SIG-M5 (cell line): ENCODE results near the gene GUSB.
"Not testable (repeated sequence)": the region's sequence is repeated elsewhere in the genome, so short reads cannot be mapped to it uniquely, and the experiment has no call there.

Experiments
- DNase-seq: peaks from one replicate; lab custom pipeline; 2025; lab: John Stamatoyannopoulos, UW

Gene GUSB

DNA sequence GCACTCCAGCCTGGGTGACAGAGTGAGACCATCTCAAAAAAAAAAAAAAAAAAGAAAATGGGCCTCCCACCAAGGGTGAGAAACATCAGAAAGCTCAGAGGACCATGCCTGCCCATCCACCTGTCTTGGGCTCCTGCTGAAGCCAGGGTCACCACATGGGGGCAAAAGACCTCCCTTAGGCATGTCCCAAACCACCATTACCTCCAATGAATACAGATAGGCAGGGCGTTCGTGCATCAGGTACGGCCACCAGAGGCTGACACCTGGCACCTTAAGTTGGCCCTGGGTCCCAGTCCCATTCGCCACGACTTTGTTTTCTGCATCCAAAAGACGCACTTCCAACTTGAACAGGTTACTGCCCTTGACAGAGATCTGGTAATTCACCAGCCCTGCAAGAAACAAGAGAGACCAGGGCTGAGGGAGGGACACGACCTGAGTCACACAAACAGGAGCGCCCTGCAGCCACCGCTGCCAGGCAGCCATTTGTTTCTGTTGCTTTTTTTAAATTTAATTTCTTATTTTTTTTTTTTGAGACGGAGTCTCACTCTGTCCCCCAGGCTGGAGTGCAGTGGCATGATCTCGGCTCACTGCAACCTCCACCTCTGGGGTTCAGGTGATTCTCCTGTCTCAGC is 6.1 kb downstream of the GUSB start:
- no peak for DNase-seq

DNA sequence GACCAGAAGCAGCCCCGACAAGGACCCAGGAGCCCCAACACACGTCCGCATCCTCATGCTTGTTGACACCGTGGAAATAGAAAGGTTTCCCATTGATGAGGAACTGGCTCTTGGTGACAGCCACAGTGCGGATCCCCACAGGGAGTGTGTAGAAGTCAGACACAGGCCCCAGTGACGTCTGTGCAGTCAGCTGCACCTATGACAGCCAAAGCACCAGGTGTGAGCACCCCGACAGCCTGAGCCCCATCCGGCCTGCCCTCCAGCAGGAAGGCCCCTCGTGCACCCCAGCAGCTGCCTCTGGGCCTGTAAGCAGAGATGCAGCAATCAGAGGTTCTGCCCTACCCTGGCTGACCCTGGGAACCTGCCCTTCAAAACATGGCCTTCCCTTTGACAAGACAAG is 7.1 kb downstream of the GUSB start:
- no peak for DNase-seq

DNA sequence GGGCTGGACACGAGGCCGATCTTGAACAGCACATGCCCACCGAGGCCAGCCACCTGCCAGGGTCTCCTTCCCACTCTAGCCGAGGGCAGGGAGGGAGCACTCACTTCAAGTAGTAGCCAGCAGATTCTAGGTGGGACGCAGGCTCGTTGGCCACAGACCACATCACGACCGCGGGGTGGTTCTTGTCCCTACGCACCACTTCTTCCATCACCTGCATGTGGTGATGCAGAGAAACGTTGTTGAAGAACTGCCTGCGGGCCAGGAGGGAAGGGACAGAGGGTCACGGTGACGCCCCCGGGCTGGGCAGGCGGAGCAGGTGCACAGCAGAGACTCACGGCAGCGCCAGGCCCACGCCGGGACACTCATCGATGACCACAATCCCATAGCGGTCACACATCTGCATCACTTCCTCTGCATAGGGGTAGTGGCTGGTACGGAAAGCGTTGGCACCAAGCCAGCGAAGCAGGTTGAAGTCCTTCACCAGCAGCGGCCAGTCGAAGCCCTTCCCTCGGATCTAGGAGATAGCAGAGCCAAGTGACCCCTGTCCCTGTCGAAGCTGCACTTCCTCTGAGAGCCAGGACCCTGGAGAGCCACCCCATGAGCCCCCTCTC is 7.7 kb downstream of the GUSB start:
- no peak for DNase-seq

DNA sequence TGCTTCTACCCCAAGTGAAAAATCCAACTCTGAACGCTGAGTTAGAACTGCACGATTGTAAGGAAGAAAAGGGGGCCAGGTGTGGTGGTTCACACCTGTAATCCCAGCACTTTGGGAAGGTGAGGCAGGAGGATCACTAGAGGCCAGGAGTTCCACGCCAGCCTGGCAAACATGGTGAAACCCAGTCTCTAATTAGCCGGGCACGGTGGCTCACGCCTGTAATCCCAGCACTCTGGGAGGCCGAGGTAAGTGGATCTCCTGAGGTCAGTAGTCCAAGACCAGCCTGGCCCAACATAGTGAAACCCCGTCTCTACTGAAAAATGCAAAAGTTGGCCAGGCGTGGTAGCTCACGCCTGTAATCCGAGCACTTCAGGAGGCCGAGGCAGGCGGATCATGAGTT is 9.0 kb downstream of the GUSB start:
- DNase-seq: no peak

DNA sequence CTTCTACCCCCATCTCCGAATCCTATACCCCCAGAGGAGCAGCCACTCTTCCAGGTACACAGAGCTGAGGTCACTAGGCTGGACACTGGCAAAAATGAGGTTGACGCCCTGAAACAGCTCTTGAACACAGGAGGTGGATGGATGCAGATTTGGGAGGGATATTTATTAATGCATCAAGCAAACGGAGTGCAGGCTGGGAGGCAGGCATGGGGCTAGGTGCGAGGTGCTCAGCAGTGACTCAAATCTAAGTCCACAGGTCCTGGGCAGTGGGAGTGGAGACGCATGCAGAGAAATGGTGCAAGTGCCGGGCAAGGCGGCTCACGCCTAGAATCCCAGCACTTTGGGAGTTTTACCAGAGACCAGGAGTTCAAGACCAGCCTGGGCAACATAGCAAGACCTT is 11.0 kb downstream of the GUSB start:
- no peak for DNase-seq

DNA sequence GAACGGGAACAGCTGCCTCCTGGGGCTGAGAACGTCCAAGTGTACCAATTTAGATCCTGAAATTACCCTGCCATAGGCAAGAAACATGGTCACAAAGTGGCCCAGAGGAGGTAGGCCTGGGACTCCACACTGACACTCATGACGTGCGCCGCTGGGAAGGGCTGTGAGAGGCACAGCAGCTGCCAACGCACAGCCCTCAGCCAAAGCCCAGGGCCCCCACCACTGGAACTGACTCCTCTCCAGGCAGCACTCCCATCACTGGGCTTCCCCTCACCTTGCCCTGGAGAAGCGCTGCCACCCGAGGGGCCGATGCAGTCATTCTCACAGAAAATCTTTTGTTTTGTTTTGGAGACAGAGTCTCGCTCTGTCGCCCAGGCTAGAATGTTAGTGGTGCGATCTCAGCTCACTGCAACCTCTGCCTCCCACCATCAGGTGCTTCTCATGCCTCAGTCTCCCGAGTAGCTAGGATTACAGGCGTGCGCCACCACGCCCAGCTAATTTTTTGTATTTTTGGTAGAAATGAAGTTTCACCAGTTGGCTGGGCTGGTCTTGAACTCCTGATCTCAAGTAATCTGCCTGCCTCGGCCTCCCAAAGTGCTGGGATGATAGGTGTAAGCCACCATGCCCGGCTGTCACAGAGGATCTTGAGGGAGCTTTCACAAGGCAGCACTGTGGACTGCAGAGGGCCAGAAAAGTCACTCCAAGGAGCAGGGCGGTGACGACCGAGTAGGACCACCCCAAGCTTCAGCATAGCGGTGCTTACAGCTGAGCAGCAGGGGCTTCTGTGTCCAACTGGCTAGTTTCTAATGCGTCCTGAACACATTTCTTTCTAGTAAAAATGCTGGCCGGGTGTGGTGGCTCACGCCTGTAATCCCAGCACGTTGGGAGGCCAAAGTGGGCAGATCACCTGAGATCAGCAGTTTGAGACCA is 13.5 kb downstream of the GUSB start:
- no peak for DNase-seq

DNA sequence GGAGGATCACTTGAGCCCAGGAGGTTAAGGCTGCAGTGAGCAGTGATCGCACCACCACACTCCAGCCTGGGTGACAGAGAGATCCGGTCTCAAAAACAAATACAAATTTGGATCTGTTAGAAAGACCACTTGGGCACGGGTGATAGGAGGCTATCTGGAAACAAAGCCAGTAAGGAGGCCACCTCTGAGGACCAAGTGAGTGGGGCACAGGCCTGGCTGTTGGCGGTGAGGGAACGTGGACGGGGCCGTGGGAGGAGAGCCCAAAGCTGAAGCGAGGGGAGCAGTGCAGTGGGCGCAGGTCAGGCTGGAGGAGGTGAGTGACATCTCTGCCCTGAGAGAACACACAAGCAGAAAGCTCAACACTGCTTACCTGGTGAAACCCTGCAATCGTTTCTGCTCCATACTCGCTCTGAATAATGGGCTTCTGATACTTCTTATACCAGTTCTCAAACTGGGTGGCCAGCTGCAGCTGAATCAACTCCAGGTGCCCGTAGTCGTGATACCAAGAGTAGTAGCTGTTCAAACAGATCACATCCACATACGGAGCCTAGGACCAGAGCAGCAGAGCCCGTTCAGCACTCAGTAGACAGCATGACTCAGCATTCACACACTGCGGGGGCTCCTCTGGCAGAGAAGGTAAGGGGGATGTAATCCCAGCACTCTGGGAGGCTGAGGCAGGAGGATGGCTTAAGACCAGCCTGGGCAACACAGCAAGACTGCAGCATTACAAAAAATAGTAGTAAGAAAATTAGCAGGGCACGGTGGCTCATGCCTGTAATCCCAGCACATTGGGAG is 14.5 kb downstream of the GUSB start:
- DNase-seq: no peak

DNA sequence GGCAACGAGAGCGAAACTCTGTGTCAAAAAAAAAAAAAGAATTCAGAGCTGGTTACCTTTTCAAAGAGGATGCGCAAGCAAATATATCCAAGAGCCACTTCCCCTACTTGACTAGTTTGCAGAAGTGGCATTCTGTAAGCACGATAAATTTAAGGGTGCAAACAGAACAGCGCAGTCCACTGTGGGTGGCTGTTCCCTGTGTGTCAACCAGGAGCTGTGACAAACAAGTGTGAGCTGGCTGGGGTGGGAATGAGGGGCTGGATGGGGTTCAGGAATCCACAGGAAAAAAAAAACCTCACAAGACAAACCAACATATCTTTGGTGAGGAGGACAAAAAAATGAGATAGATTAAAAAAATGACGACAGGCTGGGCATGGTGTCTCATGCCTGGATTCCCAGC is 15.9 kb downstream of the GUSB start:
- DNase-seq: no peak

DNA sequence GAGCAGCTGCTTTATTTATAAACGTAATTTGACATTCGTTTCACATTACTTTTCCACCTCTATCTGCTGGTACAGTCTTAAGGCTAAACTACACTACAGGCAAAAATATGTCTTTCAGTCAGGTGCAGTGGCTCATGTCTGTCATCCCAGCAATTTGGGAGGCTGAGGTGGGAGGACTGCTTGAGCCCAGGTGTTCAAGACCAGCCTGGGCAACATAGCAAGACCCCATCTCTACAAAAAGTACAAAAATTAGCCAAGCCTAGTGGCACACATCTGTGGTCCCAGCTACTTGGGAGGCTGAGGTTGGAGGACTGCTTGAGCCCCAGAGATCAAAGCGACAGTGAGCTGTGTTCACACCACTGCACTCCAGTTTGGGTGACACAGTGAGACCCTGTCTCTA is 17.3 kb downstream of the GUSB start:
- DNase-seq: not testable (repeated sequence)

DNA sequence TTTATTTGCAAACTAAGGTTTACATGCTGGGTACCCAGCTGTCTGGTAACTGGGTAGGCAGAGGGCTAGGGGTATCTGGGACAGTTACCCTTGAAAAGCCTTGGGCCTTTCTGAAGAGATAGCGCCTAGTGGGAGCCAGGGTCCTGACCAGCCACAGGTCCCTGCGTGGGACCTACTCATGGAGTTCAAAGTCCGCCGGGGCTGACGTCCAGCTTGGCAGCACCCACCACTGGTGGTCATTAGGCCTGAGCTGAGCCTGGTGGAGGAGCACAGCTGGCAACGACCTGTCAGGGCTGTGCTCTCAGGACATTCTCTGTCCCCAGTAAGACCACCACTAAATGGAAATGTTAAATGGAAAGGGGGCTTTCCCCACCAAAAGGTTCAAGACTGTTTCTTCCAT is 20.0 kb downstream of the GUSB start:
- no peak for DNase-seq

DNA sequence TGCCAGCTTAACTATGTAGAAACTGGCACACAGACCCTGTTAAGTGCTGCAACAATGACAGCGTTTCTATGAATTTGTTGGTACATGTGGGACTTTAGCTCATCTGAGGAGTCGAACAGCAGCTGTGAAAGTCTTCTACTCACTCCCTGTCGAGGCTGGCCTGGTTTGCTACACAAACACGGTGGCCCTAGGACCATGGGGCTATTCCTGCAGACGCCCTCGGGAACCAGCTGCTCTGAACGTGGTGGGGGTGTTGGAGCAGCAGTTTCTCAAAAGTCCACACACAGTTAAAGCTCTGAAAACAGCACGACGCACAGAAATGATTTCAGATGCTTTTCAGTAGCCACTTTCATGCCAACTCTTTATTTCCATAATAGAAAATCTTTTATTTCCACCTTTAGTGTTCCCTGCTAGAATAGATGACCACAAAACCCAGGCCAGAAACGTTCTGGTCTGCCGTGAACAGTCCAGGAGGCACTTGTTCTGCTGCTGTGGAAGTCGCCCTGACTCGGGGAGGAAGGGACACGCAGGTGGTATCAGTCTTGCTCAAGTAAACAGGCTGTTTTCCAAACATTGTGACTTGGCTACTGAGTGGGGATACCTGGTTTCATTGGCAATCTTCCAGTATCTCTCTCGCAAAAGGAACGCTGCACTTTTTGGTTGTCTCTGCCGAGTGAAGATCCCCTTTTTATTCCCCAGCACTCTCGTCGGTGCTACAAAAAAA is 21.5 kb downstream of the GUSB start:
- DNase-seq: no peak

DNA sequence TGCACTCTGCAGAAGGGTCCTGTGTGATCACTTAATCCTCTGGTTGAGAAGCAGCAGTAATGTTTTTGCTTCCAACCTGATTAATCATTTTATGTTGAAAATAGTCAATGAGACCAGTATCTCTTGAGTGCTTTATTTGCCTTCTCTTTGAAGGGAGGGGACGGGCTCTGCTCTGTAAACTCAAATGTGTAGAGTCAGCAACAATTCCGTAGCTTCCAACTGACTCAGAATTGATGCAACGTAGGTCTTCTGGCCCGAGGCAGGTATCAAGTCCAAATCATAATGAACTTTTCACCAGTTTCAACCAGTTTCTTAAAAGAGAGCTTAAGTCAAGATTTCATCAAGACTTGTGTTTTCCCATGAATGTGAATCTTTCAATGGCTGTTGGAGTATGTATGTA is 26.3 kb downstream of the GUSB start:
- no peak for DNase-seq

DNA sequence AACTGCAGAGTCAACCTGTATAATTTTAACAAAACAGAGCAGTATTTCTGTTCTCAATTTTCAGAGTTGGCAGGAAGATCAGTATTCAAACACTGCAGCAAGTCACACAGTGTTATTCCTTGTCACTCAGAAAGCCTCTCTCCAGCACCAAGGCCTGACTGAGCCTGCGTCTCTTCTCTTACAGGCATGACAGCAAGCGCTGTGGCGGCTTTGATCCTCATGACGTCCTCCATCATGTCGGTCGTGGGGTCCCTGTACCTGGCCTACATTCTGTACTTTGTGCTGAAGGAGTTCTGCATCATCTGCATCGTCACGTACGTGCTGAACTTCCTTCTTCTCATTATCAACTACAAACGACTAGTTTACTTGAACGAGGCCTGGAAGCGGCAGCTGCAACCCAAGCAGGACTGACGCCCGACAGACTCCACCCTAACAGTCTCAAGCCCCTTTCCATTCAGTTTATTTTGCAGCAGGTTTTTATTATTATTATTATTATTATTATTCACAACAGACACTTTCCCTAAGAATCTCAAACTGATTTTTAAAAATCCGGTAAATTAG is 28.0 kb downstream of the GUSB start:
- DNase-seq: no peak

DNA sequence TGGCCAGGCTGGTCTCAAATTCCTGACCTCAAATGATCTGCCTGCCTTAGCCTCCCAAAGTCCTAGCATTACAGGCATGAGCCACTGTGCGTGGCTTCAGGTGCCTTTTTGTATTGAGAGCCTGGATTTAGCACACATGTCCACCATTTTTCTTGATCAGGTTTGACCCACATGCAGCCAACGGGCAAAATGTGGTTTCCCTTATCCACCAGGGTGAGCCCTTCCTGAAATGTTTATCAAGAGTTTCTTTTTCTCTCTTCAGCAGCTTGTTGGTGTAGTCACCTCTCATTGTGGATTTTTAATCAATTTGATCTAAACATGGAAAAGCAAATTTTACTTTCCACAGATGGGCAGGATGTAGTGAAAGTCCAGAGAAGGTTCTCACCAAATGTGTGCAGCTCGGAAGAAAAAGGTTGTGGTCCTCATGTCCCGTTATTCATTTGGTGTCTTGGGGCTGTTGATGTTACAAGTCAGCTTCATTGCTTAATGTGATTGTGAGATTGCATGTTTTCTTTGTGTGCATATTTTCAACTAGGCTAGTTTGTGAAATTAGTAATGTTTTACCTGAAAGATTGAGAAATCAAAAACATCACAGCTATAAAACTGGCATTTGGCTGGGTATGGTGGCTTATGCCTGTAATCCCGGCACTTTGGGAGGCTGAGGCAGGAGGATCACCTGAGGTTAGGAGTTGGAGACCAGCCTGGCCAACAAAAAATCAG is 28.9 kb downstream of the GUSB start:
- no peak for DNase-seq

DNA sequence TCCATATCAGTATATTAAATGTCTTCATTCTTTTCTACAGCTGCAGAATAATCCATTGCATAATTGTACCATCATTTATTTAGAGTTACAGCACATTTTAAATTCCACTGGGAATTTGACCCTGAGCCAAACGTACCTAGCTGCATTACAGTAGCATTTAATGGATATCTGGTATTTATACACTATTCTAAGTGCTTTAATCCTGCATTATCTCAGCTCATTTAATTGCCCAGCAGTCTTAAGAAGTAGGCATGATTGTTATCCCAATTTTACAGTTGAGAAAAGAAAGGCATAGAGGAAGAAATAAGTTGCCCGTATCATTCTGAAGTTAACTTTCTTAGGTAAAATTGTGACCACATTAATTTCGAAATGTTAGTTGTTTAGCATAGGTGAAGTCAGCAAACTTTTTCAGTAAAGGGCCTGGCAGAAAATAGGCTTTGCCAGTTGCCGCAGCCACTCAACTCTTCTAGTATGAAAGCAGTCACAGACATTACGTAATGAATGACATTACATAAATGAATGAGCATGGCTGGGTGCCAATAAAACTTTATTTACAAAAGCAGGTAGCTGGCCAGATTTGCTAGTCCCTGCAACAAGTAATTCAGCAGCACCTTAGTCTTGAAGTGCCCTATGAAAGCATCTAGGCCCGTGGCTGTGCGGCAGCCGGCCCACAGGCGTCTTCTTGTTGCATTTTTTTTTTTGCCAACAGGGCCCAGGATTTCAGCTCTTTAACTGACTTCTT is 30.0 kb downstream of the GUSB start:
- no peak for DNase-seq

DNA sequence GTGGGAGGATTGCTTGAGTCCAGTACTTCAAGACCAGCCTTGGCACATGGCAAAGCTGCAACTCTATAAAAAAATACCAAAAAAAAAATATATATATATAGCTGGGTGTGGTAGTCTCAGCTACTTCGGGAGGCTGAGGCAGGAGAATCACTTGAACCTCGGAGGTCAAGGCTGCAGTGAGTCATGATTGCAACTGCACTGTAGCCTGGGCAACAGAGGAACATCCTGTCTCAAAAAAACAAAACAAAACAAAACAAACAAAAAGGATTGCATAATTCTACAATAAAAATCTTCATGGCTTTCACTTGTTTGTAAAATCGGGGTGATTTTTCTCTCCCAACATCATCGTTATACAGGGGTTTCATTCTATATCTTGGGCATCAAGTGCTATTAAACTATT is 35.1 kb downstream of the GUSB start:
- no peak for DNase-seq

DNA sequence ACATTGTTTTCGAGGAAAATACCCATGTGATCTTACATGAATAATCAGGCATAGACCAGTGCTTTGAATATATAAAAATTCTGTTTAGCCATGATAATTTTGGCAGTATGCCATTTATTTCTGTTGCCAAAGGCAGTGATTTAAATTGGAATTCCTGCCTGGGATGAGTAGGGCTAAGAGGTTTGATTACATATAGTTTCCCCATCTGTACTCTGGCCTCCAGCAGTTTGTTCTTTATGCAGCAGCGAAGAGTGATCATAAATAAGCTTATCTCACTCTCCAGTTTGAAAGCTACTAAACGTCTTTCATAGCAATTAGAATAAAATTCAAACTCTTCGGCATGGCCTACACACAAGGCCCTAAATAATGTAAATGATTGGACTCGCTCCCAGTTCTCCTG is 36.2 kb downstream of the GUSB start:
- not testable (repeated sequence) for DNase-seq

DNA sequence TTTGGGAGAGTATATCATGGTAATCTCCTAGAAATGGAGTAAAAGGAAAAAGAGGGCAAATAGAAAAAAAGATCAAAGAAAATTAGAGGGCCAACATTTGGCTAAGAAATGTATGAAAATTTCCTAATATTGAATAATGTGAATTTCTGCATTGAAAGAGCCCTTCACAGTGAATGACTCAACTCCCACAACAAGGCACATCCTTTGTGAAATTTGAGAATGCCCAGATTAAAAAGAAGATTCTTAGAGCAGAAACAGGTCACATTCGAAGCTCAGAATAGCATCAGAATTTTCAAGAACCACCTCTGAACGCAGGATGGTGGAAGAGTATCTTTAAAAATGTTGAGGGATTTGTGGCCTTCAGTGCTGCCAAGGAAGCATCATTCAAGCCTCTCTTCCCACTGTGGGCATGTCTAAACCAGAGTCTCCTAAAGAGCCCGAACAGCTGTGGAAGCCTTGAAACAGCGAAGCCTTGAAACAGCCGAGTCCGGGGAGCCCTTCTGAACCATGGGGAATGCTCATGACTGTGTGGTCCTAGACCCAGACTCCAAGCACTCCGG is 43.6 kb downstream of the GUSB start:
- DNase-seq: no peak

DNA sequence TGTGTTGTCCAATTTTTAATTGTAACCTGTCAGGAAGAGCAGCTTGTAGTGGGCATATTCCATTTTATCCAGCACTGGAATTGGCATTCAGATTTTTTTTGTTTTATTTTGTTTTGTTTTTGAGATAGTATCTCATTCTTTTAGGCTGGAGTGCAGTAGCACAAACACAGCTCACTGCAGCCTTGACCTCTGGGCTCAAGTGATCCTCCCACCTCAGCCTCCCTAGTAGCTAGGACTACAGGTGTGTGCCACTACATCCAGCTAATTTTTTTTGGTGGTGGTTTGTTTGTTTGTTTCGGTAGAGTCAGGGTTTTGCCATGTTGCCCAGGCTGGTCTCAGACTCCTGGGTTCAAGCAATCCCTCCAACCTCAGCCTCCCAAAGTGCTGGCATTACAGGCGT is 44.7 kb downstream of the GUSB start:
- no peak for DNase-seq

DNA sequence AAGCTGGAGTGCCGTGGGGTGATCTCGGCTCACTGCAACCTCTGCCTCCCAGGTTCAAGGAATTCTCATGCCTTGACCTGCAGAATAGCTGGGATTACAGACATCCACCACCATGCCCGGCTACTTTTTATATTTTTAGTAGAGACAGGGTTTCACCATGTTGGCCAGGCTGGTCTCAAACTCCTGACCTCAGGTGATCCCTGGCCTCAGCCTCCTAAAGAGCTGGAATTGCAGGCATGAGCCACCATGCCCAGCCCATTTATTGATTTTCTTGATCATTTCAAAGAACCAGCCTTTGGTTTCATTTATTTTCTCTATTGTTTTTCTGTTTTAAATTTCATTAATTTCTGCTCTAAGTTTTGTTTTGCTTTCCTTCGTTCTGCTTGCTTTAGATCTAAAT is 50.3 kb downstream of the GUSB start:
- DNase-seq: no peak
